DMS153 treated with DMSO at 0.1 percent for 48 hours (cell line): ENCODE results near the gene NMRK2.
"Not testable (repeated sequence)": the region's sequence is repeated elsewhere in the genome, so short reads cannot be mapped to it uniquely, and the experiment has no call there.

Experiments used
- DNase-seq: peaks from one replicate; lab custom pipeline; 2025; ENCODE audit not compliant: unreplicated experiment; lab: John Stamatoyannopoulos, UW

Gene NMRK2

GRCh38 chr19:3964256-3965194, 31.7 kb downstream of the NMRK2 start:
- DNase-seq, result no peak

- DNase-seq, result no peak
These were observed 33.5 kb downstream of the NMRK2 start for GRCh38 chr19:3966051-3967017.

DNA sequence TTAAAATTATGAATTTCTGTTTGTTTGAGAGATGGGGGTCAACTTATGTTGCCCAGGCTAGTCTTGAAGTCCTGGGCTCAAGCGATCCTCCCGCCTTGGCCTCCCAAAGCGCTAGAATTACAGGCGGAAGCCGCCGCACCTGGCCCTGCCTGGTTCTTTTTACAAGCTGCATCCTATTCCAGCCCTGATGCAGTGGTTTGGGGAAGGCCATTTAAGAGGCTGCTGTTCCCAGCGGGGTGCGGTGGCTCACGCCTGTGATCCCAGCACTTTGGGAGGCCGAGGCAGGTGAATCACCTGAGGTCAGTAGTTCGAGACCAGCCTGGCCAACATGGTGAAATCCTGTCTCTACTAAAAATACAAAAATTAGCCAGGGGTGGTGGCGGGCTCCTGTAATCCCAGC, 35.1 kb downstream of the NMRK2 start:
- not testable (repeated sequence) for DNase-seq

DNA sequence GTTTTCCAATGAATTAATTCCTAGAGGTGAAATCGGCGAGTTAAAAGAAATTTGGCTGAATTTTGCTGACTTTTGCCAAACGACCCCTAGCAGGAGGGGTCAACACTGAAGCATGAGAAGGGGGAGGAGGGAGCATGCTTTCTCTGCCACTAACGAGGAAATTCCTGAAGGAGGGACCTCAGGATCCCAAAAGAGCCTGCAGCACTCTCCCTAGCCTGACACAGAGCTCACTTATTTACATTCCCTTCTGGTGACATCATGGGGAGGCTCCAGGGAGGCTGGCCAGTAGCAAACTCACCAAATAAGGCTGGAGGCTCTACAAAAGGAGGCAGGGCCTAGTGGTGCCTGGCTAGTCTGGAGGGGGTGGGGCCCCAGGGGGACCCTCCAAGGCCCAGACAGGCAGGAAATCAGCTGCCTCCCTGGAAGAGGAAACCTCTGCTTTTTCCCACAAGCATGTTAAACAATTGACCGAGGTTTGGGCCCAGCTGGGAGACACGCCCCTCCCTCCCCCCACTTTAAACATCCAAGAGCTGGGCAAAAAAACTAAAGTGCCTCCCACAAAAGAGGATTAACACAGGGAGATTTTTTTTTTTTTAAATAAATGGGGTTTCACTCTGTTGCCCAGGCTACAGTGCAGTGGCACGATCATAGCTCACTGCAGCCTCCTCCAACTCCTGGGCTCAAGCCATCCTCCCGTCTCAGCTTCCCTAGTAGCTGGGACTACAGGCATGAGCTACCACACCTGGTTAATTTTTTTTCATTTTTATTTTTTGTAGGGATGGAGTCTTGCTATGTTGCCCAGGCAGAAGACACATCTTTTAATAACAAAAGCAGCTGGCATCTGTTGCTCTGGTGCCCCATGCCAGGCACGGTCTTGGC, 35.9 kb downstream of the NMRK2 start:
- DNase-seq, result peak; percentile 12

DNA sequence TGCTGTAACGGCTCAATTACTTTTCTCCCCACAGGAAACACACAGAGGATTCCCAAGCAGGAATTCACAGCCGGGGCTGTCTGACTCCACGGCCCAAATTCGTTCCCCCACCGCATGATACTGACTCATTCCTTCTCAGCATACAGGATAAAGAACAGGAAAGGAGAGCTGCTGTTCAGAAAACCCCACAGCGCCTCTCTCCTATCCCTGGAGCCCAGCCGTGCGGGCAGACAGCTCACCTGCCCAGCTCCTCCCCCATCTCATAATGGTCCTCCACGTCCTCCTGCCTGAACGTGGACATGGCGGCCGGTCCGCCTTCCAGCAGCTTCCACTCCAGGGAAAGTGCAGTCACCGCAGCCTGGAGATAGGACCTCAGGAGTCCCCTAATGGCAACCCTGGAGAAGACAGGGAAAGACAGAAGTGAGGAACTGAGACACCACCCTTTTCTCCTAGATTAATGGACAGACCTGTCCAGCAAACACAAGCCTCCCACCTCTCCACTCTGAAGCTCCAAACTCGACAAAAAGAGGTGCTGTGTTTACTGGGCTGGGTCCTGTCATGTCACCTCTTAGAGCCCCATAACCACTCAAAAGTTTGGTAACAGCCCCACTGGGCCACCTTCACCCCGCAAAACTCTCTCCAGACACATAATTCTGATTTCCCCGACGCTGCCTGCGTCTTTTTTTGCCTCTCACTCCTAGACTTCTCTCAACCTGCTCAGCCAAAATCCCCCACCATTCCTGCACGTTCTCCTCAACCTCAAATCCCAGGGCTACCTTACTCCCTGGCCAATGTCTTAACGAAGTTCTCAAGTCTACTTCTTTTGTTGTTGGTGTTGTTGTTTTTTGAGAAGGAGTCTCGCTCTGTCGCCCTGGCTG, 36.8 kb downstream of the NMRK2 start:
- no peak for DNase-seq

DNA sequence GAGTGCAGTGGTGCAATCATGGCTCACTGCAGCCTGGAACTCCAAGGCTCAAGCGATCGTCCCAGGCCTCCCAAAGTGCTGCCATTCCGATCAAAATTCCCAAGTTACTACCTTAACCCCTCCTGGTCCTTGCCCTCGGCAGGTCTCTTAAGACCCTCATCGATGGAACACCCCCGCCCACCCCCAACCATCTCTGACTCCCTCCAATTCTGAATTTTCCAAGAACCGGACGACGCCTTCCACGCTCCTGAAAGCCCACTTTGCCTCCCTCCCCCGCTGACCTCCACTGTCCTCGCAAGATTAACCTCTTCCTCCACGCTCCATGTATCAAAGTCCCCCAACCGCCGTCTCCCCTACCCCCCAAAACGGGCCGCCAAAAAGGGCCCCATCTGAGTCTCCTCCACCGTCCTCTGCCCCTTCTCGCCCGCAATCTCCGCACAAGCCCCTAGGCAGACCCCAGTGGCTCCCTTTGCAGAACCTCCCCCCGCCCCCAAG, 37.5 kb downstream of the NMRK2 start:
- no peak for DNase-seq

- peak; percentile 94 for DNase-seq
These were observed 38.1 kb downstream of the NMRK2 start, which contains the start of gene DAPK3 for GRCh38 chr19:3970808-3971598. DAPK3 (minus strand) TSS chr19:3971099; CDS start chr19:3969735, 1,364 bp downstream.

- DNase-seq, result no peak
These were observed 42.3 kb downstream of the NMRK2 start for GRCh38 chr19:3975144-3975543.

GRCh38 chr19:3975637-3976087, 42.8 kb downstream of the NMRK2 start:
- no peak for DNase-seq

- DNase-seq, result no peak
These were observed 43.8 kb downstream of the NMRK2 start for GRCh38 chr19:3976495-3977241.

GRCh38 chr19:3977242-3978143, 44.6 kb downstream of the NMRK2 start:
- DNase-seq, result no peak

DNA sequence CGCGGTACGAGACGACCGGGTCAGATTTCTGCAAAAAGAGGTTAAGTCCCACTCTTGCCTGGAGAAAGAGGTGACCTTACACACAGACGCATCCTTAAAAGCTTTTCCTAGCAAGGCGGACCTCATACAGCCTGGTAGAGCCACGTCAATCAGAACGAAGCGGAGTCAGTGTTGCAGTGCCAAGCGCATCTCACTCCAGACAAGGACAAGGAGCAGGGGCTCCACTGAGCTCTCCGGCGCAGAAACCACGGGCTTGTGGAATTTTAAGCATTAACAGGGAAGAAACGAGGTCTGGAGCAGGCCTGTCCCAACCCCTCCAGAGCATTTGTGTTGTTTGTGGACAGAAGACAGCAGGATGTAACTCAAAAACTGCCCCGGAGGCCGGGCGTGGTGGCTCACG, 45.3 kb downstream of the NMRK2 start:
- no peak for DNase-seq

- DNase-seq, result no peak
These were observed 46.4 kb downstream of the NMRK2 start for GRCh38 chr19:3979289-3979673.

GRCh38 chr19:3979674-3980352, 46.9 kb downstream of the NMRK2 start:
- no peak for DNase-seq

- DNase-seq, result no peak
These were observed 47.7 kb downstream of the NMRK2 start for GRCh38 chr19:3980353-3981251.
